Measurements from ENCODE around the gene DNAH10. TPM values are rescaled to one million over a fixed set of nuclear protein-coding genes. Genes with fewer than 3 reads are reported as not detected.
"Not testable (repeated sequence)": the region's sequence is repeated elsewhere in the genome, so short reads cannot be mapped to it uniquely, and the experiment has no call there.

Gene DNAH10
- total and polyA plus RNA-seq, 2 donors: 0.14 to 0.90 TPM

DNA sequence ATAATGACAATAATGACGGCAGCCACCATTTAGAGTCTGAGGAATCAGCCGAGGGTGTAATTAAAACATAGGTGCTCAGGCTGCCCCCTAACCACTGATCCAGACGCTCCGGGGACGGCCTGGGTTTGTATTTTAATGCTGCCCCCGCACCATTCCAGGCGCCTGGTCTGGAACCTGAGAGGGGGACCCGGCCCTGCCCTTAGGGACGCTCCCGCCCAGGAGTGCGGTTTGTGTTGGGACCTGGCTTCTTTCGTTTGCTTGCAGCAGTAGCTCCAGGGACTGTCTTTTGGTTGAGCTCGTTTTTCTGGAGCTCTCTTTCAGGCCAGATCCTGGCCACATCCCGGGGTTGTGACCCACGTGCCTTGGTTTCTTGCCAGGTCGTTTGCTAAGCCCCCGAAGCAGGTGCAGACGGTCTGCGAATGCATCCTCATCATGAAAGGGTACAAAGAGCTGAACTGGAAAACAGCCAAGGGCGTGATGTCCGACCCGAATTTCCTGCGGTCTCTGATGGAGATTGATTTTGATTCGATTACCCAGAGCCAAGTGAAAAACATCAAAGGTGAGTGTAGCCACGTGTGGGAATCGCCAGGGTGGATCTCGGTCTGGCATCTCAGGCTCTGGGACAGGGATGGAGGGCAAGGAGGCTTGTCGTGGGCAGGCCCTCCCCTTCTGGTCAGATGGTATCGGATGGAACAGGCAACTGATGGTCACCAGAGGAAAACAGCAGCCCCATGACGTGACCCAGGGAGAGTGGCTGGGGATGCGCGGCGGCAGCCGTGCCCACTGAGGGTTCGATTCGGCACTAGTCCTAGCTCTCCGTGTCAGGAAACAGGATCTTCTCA lies 147.0 kb downstream of the DNAH10 start:
- Histone ChIP-seq H3K4me1 (ENCODE audit: insufficient read depth) (no peaks in the 10 kb centered on the region), H3K36me3 (ENCODE audit: insufficient read depth) (no peaks in the 10 kb centered on the region), H3K27ac (ENCODE audit: low read depth) (no peak overlapping the region), H3K4me3 (ENCODE audit: low read depth, low read length) (no peak overlapping the region)
- DNase-seq (ENCODE audit: extremely low spot score): no peak
- WGBS: 79% methylated on average over 37 of the region's 37 CpGs

DNA sequence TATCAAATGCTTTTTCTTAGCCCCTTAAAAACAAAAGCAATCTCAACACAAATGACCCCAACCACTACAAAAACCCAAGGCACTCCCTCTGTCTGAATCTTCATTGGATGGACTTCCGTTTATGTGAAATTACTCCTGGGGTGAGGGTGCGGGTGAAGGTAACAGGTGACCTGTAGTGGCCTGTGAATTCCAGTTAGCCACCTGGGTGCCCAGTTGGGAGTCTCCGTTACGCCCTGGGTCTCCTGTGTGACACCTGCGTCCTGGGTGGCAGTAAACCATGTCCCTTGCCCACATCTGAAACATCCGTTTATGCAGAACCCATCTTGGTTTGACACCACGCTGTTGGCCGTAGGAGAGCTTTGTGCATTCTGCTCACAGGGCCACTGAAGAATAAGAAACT lies 148.0 kb downstream of the DNAH10 start:
- H3K4me3 ChIP-seq (ENCODE audit: low read depth, low read length): no peak overlapping the region
- WGBS: 89% methylated on average over 8 of the region's 8 CpGs
- H3K36me3 ChIP-seq (ENCODE audit: insufficient read depth): no peaks in the 10 kb centered on the region
- no peak overlapping the region for H3K27ac ChIP-seq (ENCODE audit: low read depth)
- no peak for DNase-seq (ENCODE audit: extremely low spot score)
- H3K4me1 ChIP-seq (ENCODE audit: insufficient read depth): no peaks in the 10 kb centered on the region

DNA sequence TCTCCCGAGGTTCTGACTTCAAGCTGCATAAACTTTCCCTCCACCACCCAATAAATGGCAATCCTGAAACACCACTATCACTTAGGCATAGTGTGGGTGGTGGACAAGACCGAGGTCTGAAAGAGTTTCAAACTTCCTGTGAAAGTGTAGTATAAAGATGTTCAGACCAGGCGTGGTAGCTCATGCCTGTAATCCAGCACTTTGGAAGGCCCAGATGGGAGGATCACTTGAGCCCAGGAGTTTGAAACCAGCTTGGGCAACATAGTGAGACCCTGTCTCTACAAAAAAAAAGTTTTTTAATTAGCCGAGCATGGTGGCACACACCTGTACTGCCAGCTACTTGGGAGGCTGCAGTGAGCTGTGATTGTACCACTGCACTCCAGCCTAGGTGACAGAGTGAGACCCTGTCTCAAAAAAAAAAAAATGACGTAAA lies 148.7 kb downstream of the DNAH10 start:
- Histone ChIP-seq H3K36me3 (ENCODE audit: insufficient read depth) (no peaks in the 10 kb centered on the region), H3K4me1 (ENCODE audit: insufficient read depth) (no peaks in the 10 kb centered on the region), H3K27ac (ENCODE audit: low read depth) (no peak overlapping the region), H3K4me3 (ENCODE audit: low read depth, low read length) (no peak overlapping the region)
- 64% methylated on average over 5 of the region's 5 CpGs for WGBS
- no peak for DNase-seq (ENCODE audit: extremely low spot score)

DNA sequence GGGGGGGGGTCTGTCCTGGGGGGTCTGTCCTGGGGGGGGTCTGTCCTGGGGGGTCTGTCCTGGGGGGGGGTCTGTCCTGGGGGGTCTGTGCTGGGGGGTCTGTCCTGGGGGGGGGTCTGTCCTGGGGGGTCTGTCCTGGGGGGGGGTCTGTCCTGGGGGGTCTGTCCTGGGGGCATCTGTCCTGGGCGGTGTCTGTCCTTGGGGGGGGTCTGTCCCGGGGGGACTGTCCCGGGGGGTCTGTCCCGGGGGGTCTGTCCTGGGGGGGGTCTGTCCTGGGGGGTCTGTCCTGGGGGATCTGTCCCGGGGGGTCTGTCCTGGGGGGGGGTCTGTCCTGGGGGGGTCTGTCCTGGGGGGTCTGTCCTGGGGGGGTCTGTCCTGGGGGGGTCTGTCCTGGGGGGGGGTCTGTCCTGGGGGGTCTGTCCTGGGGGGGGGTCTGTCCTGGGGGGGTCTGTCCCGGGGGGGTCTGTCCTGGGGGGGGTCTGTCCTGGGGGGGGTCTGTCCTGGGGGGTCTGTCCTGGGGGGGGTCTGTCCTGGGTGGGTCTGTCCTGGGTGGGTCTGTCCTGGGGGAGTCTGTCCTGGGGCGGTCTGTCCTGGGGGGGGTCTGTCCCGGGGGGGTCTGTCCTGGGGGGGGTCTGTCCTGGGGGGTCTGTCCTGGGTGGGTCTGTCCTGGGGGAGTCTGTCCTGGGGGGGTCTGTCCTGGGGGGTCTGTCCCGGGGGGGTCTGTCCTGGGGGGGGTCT lies 149.7 kb downstream of the DNAH10 start:
- not testable (repeated sequence) for H3K36me3 ChIP-seq (ENCODE audit: insufficient read depth); H3K27ac ChIP-seq (ENCODE audit: low read depth); H3K4me3 ChIP-seq (ENCODE audit: low read depth, low read length); DNase-seq (ENCODE audit: extremely low spot score); H3K4me1 ChIP-seq (ENCODE audit: insufficient read depth)
- WGBS: 83% methylated on average over 9 of the region's 9 CpGs

DNA sequence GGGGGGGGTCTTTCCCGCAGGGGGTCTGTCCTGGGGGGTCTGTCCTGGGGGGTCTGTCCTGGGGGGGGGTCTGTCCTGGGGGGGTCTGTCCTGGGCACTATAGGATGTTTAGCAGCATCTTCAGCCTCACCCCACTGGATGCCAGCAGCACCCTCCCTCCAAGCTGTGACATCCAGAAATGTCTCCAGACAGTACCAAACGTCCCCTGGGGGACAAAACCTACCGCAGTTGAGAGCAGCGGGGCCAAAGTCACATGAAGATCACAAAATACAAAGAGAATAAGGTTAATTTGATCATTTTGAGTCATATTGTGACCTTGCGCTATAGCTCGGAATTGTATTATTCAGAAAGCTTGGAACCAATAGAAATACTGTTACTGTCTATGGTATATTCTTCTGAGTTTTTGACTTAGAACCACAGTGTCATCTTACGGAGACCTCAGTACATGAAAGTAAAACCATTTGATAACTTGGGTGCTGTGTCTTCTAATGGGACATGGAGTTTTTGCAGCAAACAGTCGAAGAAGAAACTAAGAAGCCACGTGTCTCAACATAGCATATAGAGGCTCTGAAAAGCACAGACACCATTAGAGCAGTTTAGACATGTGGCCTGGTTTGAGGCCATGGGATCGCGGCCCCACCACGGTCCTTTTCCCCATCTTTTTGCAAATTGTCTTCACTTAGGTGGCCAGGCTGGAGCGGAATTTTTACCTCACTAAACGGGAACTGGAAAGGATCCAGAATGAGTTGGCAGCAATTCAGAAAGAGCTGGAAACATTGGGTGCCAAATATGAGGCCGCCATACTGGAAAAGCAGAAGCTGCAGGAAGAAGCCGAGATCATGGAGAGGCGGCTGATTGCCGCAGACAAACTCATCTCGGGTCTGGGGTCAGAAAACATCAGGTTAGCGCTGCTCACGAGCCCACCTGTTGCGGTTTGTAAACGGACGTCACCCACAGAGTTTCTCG lies 150.6 kb downstream of the DNAH10 start:
- H3K27ac ChIP-seq (ENCODE audit: low read depth): no peak overlapping the region
- WGBS: 72% methylated on average over 25 of the region's 25 CpGs
- H3K4me1 ChIP-seq (ENCODE audit: insufficient read depth): no peaks in the 10 kb centered on the region
- H3K4me3 ChIP-seq (ENCODE audit: low read depth, low read length): no peak overlapping the region
- H3K36me3 ChIP-seq (ENCODE audit: insufficient read depth): no peaks in the 10 kb centered on the region
- no peak for DNase-seq (ENCODE audit: extremely low spot score)

DNA sequence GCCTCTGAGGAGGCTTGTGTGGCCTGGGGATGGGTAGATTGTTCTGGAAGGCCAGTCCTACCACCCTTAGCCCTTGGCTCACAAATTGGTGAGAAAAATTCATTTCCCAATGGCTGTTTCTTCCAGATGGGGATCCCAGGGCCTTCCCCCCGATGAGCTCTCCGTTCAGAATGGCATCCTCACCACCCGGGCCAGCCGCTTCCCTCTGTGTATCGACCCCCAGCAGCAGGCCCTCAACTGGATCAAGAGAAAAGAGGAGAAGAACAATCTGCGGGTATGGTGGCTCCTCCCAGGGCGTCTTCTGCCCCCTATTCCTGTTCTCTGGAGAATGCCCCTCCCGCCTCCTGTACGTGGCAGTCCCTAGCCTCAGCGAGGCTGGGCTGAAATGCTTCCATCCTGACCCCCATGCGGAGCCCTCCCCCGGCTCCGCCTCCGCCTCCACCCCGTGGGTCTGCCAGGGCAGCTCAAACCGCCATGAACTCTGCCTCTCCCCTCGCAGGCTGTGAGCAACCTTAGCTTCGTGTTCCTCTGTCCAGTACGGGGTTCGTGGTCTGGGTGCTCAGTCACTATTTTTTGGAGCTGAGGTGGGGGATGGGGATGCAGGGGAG lies 152.7 kb downstream of the DNAH10 start:
- Histone ChIP-seq H3K4me1 (ENCODE audit: insufficient read depth) (no peaks in the 10 kb centered on the region), H3K27ac (ENCODE audit: low read depth) (no peak overlapping the region), H3K4me3 (ENCODE audit: low read depth, low read length) (no peak overlapping the region), H3K36me3 (ENCODE audit: insufficient read depth) (no peaks in the 10 kb centered on the region)
- DNase-seq (ENCODE audit: extremely low spot score): no peak
- WGBS: 65% methylated on average over 20 of the region's 20 CpGs

DNA sequence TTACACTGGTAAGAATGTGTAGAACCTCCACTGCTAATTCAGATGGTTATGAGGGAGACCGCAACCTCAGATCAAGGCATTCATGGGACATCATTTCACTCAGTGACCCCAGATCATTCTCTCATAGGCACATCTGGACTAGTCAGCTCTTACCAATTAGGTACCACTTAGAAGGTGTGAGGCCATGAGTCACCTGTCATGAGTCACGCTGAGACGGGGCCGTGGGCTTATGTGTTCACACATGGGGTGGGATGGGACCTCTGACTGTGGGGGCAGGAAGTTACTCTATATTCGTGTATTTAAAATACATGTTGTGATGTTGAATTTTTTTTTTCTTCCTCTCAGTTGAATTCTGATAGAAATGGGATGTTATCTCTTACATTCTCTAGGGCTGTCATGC lies 154.6 kb downstream of the DNAH10 start:
- WGBS: 86% methylated on average over 5 of the region's 5 CpGs
- no peak for DNase-seq (ENCODE audit: extremely low spot score)

DNA sequence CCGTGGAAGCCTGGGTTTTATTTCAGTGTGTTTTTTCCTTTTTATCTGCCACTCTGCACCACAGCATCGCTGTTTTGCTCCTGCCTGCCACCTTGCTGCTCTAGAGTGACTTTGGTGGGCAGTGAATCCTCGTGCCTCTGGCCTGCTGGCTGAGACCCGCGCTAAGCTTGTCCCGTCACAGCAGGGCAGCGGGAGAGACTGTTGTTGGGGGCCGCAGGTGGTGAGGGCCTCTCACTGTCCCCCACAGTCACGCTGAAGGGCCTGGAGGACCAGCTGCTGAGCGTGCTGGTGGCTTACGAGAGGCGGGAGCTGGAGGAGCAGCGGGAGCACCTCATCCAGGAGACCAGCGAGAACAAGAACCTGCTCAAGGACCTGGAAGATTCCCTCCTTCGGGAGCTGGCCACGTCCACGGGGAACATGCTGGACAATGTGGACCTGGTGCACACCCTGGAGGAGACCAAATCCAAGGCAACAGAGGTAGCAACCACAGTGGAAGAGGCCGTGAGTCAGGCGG lies 155.3 kb downstream of the DNAH10 start:
- no peak for DNase-seq (ENCODE audit: extremely low spot score)
- Histone ChIP-seq H3K27ac (ENCODE audit: low read depth) (no peak overlapping the region), H3K4me3 (ENCODE audit: low read depth, low read length) (no peak overlapping the region), H3K36me3 (ENCODE audit: insufficient read depth) (no peaks in the 10 kb centered on the region), H3K4me1 (ENCODE audit: insufficient read depth) (no peaks in the 10 kb centered on the region)
- WGBS: 92% methylated on average over 19 of the region's 19 CpGs

More for the DNA sequence above, 154.6 kb downstream of the DNAH10 start:
- no peak overlapping the region for H3K4me3 ChIP-seq (ENCODE audit: low read depth, low read length)
- no peaks in the 10 kb centered on the region for H3K4me1 ChIP-seq (ENCODE audit: insufficient read depth)
- H3K36me3 ChIP-seq (ENCODE audit: insufficient read depth): no peaks in the 10 kb centered on the region
- H3K27ac ChIP-seq (ENCODE audit: low read depth): no peak overlapping the region

DNA sequence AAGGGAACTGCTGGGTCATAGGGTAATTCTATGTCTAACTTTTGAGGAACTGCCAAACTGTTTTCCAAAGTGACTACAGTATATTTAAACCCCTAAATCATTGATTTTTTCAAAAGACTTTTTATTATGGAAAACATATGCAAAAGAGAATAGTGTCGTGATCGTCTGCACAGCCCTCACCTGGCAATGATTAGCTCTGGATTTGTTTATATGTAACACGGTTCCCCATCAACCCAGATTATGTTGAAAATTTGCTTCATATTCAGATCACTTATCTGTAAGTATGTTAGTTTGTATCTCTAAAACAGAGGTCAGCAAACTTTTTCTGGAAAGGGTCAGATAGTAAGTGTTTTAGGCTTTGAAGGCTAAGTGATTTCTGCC lies 157.9 kb downstream of the DNAH10 start:
- Histone ChIP-seq H3K27ac (ENCODE audit: low read depth) (no peak overlapping the region), H3K4me1 (ENCODE audit: insufficient read depth) (no peaks in the 10 kb centered on the region), H3K4me3 (ENCODE audit: low read depth, low read length) (no peak overlapping the region), H3K36me3 (ENCODE audit: insufficient read depth) (no peaks in the 10 kb centered on the region)
- WGBS: 61% methylated on average over 3 of the region's 3 CpGs
- DNase-seq (ENCODE audit: extremely low spot score): no peak

DNA sequence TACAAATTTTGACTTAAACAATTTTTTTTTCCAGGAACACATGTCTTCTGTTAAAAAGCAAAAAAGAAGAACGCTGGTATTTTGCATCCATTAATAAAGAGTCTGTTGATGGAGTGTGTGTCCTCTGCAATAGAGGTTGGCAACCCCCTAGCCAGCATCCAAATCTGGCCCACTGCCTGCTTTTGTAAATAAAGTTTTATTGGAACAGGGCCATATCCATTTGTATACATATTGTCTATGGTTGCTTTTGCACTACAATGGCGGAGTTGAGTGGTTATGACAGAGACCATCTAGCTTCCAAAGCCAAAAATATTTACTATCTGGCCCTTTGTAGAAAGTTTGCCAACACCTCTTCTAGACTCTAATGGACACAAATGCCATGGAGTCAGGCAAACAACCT lies 160.9 kb downstream of the DNAH10 start:
- no peak overlapping the region for H3K4me3 ChIP-seq (ENCODE audit: low read depth, low read length)
- no peak overlapping the region for H3K27ac ChIP-seq (ENCODE audit: low read depth)
- H3K36me3 ChIP-seq (ENCODE audit: insufficient read depth): no peaks in the 10 kb centered on the region
- no peaks in the 10 kb centered on the region for H3K4me1 ChIP-seq (ENCODE audit: insufficient read depth)
- WGBS: 87% methylated on average over 2 of the region's 2 CpGs
- DNase-seq (ENCODE audit: extremely low spot score): no peak

DNA sequence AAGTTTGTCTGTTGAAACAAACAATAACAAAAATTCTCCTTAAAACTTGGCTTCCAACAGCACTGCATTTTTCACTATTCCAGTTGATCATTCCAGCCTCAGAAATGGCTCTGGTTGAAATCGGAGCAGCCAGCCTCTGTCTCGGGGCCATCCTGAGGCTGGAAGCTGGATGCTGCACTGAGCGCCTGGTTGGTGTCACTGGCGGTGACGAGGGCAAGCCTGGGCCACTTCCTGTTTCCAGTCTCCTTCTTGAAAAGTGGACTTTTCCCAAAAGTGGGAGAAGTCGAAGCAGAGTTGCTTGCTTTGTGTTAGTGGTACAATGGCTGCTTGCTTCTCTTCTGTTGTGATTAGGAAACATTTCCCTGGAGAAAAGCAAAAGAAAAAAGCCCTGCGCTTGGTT lies 161.8 kb downstream of the DNAH10 start:
- no peaks in the 10 kb centered on the region for H3K36me3 ChIP-seq (ENCODE audit: insufficient read depth)
- 53% methylated on average over 7 of the region's 7 CpGs for WGBS
- H3K4me1 ChIP-seq (ENCODE audit: insufficient read depth): no peaks in the 10 kb centered on the region
- no peak for DNase-seq (ENCODE audit: extremely low spot score)
- no peak overlapping the region for H3K4me3 ChIP-seq (ENCODE audit: low read depth, low read length)
- no peak overlapping the region for H3K27ac ChIP-seq (ENCODE audit: low read depth)

DNA sequence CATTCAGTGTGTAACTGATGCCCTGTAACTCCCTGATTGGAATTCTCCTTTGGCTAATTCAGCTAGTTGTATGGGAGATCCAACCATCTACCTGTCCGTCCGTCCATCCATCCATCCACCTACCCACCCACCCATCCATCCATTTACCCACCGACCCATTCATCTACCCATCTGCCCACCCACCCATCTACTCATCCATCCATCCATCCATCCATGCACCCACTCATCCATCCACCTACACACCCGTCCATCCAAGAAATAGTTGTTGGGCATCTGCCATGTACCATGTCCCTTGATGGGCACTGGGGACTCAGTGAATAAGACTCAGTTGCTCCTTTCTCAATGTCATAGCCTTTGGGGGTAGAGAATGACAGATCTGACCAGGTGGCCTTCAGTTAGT lies 162.4 kb downstream of the DNAH10 start:
- WGBS: 95% methylated on average over 4 of the region's 4 CpGs
- Histone ChIP-seq H3K27ac (ENCODE audit: low read depth) (no peak overlapping the region), H3K4me3 (ENCODE audit: low read depth, low read length) (no peak overlapping the region), H3K4me1 (ENCODE audit: insufficient read depth) (no peaks in the 10 kb centered on the region), H3K36me3 (ENCODE audit: insufficient read depth) (no peaks in the 10 kb centered on the region)
- no peak for DNase-seq (ENCODE audit: extremely low spot score)
